RWPE1 (cell line): ENCODE measurements around the gene TMEM108.

Experiments used
- CTCF ChIA-PET: fragments of 350-600 bp; sonication (Branson Sonifier 250); formaldehyde crosslinking; extraction: SDS; loops from one replicate; lab custom pipeline; 2021; lab: Yijun Ruan, JAX
- POLR2A ChIA-PET: fragments of 400-600 bp; formaldehyde crosslinking; extraction: SDS; loops from one replicate; lab custom pipeline; 2020; ENCODE audit warnings: antibody characterized with exemption; ENCODE audit not compliant: low non-redundant PET; lab: Yijun Ruan, JAX
- DNase-seq: peaks from one replicate; pipeline ENCODE4 v3.0.0; 2012; ENCODE audit warnings: low spot score
- H3K27ac ChIP-seq: fragments of 450-650 bp; 2 replicates; pipeline ENCODE4 v1.5.1; 2017
- TF ChIP-seq, protein P1 (sequence below): fragments of 450-650 bp; conservative IDR thresholded peaks from 2 replicates; pipeline ENCODE4 v1.5.1; 2017; ENCODE audit warnings: low read depth, mild to moderate bottlenecking

The TMEM108 gene

GRCh38 chr3:133191818-133192217 lies 153.6 kb downstream of the TMEM108 start:
- ChIA-PET POLR2A (no interaction called here), CTCF (no interaction called here)

GRCh38 chr3:133192363-133192945 lies 154.3 kb downstream of the TMEM108 start:
- CTCF ChIA-PET: no interaction called here
- H3K27ac ChIP-seq: no peak overlapping the region
- DNase-seq: no peak
- TF ChIP-seq, protein P1, sequence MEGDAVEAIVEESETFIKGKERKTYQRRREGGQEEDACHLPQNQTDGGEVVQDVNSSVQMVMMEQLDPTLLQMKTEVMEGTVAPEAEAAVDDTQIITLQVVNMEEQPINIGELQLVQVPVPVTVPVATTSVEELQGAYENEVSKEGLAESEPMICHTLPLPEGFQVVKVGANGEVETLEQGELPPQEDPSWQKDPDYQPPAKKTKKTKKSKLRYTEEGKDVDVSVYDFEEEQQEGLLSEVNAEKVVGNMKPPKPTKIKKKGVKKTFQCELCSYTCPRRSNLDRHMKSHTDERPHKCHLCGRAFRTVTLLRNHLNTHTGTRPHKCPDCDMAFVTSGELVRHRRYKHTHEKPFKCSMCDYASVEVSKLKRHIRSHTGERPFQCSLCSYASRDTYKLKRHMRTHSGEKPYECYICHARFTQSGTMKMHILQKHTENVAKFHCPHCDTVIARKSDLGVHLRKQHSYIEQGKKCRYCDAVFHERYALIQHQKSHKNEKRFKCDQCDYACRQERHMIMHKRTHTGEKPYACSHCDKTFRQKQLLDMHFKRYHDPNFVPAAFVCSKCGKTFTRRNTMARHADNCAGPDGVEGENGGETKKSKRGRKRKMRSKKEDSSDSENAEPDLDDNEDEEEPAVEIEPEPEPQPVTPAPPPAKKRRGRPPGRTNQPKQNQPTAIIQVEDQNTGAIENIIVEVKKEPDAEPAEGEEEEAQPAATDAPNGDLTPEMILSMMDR: no peak
- POLR2A ChIA-PET: no interaction called here

More at GRCh38 chr3:133191818-133192217, 153.6 kb downstream of the TMEM108 start:
- DNase-seq: no peak
- TF ChIP-seq, protein P1: no peak
- no peak overlapping the region for H3K27ac ChIP-seq

GRCh38 chr3:133192967-133193366 lies 154.8 kb downstream of the TMEM108 start:
- no peak overlapping the region for H3K27ac ChIP-seq
- POLR2A ChIA-PET: no interaction called here
- TF ChIP-seq, protein P1: no peak
- no peak for DNase-seq
- CTCF ChIA-PET: no interaction called here

DNA sequence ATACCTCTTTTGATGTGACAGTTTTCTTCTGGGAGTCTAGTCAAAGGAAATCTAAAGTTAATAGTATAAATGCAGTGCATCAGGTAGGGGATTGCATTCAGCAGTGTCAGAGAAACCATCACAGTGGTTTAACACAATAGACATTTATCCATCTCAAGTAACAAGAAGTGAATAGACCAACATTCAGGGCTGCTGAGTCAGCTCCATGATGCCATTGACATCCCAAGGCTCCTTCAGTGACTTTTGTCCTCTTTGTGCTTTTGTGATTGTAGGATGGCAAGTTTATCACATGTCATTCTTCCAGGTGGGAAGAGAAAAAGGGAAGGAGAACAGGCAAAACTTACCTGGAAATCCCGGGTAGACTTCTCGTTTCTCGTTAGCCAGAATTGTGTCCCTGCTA lies 158.3 kb downstream of the TMEM108 start:
- POLR2A ChIA-PET: no interaction called here
- no peak for DNase-seq
- TF ChIP-seq, protein P1: no peak
- H3K27ac ChIP-seq: no peak overlapping the region
- CTCF ChIA-PET: interaction anchor here (0.7 kb wide), 1 partner anchor 69 kb away, joined by 3 read pairs; no protein-coding TSS in a partner anchor

DNA sequence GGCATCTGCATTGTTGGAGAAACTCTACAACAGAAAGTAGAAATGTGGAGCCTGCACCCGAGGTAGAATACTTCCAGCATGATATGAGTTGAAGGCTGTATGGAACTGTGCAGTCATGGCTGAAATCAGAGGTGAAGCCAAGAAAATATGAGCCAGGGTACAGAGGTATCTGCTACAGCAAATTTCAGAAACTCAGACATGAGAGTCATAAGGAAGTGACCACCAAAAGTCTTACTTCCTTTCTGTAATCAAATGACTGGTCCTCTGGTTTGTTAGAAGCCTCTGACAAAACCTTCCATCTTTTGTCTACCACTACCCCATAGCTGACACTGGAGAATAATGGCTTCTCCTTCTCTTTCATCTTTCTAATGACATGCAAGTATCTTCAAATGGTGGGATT lies 159.4 kb downstream of the TMEM108 start:
- ChIA-PET CTCF (interaction anchor here (0.6 kb wide), 1 partner anchor 188 kb away, joined by 6 read pairs; no protein-coding TSS in a partner anchor), POLR2A (no interaction called here)
- no peak overlapping the region for H3K27ac ChIP-seq
- no peak for DNase-seq
- TF ChIP-seq, protein P1: no peak

DNA sequence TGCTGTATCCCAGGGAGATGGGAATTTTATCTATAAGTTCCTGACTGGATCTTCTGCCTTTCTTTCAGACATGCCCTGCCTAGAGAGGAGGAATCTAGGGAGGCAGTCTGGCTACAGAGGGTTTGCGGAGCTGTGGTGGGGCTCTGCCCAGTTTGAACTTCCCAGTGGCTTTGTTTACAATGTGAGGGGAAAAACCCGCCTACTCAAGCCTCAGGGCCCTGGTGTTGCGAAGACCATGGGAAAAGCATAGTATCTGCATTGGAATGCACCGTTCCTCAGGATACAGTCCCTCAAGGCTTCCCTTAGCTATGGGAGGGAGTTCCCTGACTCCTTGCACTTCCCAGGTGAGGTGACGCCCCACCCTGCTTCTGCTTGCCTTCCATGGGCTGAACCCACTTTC lies 168.7 kb downstream of the TMEM108 start:
- ChIA-PET CTCF (interaction anchor here (1.1 kb wide), 1 partner anchor 178 kb away, joined by 3 read pairs; no protein-coding TSS in a partner anchor), POLR2A (interaction anchor here (0.6 kb wide), 1 partner anchor 266 kb away, joined by 8 read pairs; no protein-coding TSS in a partner anchor)
- TF ChIP-seq, protein P1: no peak
- no peak overlapping the region for H3K27ac ChIP-seq
- DNase-seq: no peak
